CD4-positive, alpha-beta T cell treated with Interleukin-1 beta for 1 hour (primary cell): Measurements from ENCODE around the gene RNF6.

Experiments used
- DNase-seq, 2 donors: peaks; one replicate each; pipeline ENCODE4 v3.0.0-alpha.2; 2020 to 2022

RNF6 gene

DNA sequence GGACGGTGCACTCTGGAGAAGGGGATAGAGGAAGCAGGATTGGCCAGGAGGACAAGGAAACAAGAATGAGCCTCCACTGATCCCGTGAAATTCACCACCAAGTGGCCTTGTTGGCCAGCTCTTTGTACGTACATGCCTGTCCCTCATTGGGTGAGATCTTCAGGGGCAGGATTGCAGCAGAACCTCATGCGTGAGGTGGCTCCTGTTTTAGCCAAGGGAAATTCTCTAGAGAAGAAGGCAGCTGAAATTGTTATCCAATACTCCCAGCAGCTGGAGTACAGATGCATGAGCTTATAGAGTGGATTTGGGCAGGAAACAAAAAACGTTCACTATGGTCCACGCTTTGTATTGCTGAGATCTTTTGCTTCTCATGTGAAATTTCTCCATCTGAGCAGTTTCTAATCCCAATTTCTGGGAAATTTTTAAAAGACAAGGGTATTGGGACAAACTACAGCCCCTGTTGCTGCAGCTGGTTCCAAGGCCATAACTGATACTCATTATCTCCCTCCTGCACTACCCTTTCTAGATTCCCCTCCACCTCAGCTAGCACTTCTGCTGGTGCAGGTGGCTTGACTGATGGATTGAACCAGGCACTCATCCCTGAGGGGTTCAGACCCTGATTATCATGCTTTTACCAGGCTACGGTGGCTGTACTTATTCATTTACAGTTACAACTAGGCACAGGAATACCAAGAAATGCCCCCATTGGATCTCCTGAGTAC lies 3.9 kb upstream of the RNF6 start:
- no peak for DNase-seq

DNA sequence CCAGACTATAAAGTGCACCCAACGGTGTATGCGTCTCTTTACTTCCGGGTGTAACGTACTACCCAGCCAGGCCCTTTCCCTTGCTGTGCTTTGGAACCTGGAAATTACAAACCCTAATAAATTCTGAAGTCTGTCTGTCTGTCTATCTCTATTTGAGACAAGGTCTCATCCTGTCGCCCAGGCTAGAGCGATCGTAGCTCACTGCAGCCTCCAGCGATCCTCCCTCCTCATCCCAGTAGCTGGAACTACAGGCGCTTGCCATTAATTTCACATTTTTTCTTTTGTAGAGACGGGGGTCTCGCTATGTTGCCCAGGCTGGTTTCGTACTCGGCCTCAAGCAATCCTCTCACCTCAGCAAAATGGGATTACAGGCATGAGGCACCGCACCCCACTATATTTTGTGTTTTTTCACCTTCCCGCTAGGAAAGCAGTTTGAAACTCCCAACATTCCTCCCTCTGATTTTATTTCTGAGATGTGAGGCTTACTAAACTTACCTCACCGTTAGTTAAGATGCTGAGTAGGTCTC lies 469 bp upstream of the RNF6 start:
- no peak for DNase-seq

DNA sequence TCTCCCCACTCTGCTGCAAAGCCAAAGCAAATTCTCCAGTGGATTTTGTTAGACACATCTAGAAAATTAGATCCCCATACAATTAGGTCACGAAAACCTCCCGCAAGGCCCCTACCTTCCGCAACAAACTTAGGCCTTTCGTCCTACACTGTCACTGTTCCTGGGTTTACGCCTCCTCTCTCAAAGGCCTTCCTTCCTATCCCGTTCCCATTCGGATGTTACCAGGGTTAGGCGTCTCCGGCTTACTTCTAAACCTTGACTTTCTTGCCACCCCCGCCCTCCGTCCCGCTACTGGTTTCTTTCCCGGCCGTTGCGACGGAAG lies 754 bp downstream of the RNF6 start:
- no peak for DNase-seq

DNA sequence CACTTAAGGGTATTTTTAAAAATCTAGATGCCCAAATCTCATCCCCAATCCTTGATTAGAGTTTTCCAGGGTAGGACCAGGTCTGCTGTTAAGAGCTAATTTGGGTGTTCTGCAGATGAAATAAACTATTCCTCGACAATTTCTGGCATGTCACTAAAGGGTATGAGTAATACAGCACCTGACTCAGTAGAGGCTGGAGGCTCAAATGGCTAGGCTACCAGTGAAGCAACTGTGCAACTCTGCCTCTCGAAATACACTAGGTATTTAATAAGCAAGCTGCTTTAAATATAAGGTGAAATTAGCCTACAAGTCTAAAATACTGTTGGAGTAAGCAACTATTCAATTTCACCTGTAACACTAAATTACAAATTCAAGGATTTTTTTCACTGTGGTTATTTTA lies 1.5 kb downstream of the RNF6 start:
- DNase-seq: no peak

DNA sequence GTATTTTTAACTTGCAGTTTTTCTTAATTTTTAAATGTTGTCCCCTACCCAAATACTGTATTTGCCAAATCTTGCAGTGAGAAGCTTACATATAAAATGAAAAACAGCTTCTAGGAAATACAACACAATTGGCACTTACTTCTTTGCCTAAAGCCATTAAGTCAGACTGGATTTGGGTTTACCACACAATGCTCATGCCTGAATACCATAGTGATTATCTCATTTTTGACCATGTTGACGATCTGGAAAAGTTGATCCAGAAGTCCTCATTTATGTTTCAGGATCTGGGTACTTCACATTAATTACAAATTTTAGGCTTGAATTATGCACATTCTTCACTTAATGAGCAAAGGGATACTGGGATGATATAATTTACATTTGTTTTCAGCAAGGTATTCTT lies 2.4 kb downstream of the RNF6 start:
- DNase-seq: no peak

DNA sequence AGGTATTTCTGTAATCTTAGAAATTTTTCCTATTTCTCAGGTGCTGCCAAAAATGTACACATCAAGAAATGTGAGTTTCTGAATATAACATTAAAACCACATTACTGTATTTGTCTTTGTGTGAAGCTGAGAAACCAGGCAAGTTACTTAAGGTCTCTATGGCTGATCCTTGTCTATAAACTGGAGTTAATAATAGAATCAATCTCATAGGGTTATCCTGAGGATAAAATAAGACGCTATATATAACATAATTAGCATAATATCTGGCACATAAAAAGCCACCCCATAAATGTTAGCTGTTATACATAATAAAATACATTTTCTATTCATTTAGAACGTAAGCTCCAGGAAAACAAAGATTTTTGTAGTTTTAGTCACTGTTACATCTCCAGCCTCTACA lies 6.1 kb downstream of the RNF6 start:
- no peak for DNase-seq

DNA sequence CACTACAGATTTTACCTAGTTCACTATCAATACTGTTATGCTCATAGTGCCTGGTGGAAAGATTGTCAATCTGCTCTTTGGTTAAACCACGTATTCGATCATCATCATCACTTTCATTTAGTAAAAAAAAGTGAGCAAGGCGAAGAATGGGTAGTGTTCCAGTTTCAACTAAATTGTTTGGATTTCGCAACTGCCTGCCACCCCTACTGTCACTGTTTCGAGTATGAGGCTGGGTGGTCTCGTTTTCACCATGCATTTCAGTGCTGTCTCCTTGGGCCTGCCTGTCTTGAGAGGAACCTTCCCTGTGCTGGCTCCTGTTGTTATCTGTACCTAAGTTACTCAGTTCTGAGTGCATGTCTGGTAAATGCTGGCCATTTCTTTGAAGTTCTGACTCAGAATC lies 8.1 kb downstream of the RNF6 start:
- DNase-seq: no peak

DNA sequence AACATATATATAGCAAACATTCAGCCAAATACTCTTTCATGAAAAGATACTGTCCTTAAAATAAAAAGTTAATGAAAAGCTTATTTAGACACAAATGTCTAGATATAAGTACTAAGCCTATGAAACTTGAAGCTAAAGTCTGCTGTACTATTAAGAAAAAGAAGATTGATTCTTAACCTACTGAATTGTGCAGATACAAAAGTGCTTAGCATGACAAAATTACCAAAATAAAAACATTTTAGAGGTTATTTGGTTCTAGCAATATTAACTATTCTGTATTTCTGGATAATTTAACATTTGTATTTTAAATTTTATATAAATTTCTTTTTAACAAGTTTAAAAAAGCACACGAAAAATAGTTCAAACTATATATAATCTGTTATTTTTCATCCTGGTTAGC lies 8.8 kb downstream of the RNF6 start:
- no peak for DNase-seq

DNA sequence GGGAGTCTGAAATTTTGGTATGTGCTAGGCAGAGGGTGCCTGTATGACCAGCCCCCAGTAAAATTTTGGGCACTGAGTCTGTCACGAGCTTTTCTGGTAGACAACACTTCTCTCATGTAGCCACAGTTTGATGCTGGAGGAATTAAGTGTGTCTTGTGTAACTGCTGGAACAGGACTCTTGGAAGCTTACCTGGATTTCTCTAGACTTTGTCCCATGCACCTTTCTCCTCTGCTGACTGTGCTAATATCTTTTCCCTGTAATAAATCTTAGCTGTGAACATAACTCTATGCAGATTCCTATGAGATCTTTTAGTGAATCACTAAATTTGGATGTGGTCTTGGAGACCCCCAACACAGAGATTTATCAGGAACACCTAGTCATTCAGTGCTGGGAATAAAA lies 13.8 kb downstream of the RNF6 start:
- no peak for DNase-seq

DNA sequence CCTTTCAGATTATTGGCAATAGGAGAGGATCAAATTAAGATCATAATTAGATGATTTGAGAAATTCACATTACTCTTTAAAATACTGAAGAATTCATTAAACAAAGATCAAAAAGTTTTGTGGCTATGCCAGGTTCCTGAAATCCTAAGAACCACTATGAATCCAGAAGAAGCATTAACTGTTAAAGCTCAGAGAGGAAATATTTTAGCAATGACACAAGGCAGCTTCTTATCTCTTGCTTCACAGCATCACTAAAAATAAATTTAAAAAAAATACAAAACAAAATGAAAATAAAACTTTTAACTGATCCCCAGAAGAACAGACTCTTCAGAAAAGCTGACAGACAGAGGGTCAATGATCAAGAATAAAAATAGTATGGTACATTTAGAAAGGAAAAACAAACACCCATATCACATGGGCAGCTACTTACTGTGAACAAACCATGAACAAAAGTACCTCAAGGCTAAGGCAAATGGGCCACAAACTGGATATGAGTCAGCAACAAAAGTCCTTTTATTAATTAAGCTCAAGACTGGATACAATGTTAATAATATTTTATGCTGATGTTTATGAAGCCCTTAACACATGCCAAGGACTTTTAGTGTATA lies 19.6 kb downstream of the RNF6 start:
- DNase-seq: no peak

DNA sequence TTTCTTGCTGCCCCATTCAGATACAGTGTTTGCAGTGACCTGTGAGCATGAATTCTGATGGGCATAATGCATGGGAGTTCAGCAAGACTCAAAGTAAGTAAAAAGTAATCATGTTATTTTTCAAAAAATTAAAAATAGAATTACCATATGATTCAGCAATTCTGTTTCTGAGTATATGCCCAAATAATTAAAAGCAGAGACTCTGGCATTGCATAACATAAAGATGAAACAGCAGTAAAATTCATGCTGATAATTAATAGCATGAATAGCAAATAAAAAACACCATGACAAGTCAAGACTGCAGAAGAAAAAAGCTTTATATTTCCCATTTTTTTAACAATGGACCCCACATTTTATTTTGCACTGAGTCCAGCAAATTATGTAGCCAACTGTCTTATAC lies 21.3 kb downstream of the RNF6 start:
- no peak for DNase-seq

DNA sequence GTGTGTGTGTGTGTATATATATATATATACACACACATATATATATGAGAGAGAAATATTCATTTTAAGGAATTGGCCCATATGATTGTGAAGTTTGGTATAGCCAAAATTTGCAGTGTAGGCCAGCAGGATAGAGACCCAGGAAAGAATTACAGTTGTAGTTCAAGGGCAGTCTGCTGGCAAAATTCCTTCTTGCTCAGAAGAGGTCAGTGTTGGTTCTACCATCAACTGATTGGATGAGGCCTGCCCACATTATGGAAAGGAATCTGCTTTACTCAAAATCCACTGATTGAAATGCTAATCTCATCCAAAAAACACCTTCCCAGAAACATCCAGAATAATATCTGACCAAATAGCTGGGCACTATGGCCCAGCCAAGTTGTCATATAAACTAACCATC lies 24.0 kb downstream of the RNF6 start:
- no peak for DNase-seq

DNA sequence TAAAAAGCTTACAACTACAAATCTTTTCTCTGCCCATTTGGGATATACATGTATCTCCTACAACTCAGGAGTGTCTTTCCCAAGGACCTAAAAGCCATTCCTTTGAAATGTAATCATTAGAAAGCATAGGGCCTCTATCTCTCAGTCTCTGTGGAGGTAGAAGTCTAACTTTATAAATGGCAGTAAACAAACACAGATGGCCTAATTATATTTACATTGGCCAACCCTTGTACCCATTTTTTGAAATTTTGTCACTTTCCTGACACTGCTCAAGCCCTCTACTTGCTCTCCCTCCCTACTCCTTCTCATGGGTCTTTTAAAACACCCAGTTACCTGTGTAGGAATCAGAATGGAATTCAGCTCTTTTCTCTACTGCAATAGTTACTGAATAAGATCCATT lies 24.8 kb downstream of the RNF6 start:
- DNase-seq: no peak

DNA sequence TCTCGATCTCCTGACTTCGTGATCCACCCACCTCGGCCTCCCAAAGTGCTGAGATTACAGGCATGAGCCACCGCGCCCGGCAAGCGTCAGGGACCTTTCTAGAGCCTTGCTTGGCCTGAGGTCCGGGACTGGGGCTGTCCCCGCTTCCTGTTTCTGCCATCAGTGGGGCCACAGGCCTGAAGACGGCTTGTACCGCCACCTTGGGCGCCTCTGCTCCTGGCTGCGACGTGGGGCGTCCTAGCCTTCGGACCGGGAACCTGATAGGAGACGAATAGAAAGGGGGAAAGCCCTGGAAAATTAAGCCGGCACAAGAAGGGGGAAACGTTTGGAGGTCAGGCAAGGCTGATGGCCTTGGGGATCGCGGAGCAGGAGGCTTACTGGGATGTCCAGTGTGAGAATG lies 35.1 kb downstream of the RNF6 start:
- DNase-seq: no peak

DNA sequence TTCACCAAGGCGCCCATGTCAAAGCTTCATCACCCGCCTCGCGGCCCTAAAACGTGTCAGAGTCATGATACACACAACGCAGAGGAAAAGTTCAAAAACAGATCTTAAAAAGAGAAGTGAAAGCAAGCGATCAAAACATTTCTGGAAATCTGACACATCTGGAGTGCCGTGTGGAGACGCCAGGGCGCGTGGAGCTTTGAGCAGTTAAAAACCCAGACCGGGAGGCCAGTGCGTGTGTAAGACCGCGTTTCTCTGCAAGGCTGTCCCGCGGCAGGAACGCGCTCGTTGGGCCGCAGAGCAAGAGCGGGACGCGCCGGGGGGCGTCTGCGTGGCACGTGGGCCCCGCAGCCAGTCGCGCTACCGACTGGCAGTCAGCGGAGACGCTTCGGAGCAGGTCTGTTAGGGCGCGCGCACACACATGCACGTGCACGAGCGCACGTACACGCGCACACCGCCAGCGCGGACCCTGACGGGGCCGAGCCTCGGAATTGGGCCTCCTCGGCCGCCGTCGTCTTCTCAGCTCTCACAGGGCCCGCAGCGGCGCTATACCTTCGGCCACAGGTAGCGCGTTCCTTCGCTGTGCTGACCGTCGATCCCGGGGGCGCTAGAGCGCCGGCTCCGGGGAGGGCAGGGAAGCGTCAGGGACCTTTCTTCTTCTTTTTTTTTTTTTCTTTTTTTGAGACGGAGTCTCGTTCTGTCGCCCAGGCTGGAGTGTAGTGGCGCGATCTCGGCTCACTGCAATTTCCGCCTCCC lies 35.8 kb downstream of the RNF6 start:
- peak; percentile 93 to 94 for DNase-seq

DNA sequence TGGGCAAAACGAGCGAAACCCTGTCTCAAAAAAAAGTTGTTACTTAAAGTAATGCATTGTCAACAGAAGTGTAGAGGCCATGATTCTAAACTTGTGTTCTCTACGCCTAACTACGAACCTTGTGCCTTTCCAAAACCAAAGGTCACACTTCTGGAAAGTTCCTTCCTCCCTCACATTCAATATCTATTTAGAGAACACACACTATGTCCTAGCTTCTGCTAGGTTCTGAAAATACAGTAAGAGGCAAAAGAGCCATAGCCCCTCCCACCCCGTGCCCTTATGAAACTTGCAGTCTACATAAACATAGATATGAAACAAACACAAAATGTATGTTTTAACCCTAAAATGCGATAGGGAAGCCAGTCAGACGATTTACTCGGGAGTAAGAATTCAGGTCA lies 36.4 kb downstream of the RNF6 start:
- DNase-seq: no peak

DNA sequence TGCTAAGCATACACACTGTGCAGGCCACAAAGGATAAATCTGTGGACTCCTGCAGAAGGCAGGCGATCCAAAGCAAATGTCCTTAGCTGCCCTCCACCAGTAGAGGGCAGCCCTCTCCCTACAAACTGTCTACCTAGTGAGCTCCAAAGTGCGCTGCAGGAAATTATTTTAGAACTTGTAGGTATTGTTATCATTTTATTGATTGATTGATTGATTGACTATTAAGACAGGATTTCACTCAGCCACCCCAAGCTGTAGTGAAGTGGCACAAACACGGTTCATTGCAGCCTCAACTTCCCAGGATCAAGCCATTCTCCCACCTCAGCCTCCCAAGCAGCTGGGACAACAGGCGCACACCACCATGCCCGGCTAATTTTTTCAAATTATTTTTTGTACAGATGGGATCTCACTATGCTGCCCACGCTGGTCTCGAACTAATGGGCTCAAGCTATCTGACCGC lies 37.3 kb downstream of the RNF6 start:
- DNase-seq: peak; percentile 75 to 81

DNA sequence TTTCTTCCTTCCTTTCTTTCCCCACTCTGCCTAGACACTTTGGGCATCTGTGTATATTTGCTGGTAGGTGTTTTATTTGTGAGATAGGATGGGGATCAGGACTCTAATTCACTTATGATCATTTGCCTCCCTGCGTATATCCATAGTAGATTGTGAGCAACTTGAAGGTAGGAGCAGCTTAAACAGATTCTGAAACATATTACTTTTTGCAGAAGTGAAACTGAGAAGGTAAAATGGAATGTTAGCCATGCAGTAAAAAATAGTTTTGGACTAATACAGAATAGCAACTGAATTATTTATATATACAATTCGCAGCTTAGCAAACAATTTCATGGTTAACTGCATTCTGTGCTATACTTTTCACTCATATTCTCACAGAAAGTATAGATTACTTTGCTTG lies 38.7 kb downstream of the RNF6 start:
- DNase-seq: no peak

DNA sequence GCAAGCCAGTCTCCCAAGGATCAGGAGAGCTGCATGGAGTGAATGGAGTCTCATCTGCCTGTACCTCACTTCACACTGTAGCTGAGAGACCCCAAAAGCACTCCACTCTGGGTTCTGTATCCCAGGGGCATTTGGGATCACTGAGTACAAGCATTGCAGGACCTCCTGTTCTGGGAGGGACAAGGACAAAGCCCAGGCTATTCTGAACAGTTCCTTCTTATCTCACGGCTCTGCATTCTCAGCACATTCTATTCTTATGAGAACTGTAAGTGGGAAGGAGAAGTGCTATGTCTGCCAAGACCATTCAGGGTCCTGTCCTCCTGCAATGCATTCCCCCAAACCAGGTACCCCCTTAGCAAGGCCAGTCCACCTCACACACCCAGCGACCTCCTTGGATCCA lies 42.8 kb downstream of the RNF6 start:
- DNase-seq: no peak

DNA sequence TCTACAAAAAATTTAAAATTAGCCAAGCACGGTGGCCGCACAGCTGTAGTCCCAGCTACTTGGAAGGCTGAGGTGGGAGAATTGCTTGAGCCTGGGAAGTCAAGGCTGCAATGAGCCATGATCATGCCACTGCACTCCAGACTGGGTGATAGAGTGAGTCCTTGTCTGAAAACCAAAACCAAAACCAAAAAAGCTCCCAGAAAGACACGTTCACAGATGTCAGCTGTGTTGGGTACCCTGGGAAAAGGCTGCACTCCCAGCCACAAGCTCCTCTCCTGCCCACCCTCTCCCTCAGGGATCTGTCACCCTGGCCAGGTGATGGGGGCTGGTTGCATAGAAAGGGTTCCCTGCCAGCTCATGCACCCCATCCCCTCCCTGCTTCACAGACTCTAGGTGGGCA lies 53.3 kb downstream of the RNF6 start:
- DNase-seq: no peak

DNA sequence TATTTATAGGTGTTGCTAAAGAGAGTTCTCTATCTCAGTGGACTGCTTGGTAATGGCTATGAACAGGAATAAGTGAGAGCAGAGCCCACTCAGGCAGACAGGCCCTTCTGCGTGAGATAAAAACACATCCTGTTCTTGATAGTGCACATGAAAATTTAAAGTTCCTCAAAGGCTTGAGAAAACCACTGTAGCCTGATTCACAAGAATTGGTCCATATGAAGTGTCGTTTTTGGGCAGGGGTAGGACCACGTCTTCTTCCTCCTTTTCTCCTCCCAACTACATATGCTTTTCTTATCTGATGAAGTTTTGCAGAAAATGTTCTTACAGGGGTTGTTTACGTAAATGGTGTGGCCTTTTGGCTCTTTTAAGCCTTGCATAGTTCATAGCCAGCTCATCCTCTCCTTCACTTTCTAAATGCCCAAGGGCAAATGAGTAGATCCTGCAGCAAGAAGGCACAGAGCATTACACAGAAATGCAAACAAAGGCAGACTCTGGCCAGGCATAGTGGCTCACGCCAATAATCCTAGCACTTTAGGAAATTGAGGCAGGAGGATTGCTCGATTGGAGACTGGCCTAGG lies 53.8 kb downstream of the RNF6 start:
- no peak for DNase-seq

DNA sequence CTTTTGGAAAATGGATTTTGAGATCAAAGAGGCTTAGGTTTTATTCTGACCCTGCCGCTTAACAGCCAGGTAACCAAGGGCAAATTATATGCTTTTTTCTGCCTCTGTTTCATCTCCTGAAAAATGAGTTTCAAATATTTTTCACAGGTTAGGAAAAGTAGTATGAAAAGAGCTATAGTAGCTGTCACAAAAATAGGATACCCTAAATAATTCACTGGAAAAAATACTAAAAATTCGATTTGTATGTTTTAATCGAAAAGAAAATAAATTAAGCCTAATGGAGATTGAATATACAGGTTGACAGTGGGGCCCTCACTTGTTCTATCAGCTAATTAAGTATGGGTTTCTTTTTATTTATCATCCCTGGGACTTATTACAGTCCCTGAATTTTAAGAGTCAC lies 58.3 kb downstream of the RNF6 start:
- DNase-seq: no peak
